LNCAP (cell line): Measurements from ENCODE around the gene PML.

Experiments used
- TF ChIP-seq, protein P1 (sequence below): fragments of 450-650 bp; IDR thresholded peaks from 2 replicates; pipeline ENCODE4 v1.5.1; 2017; ENCODE audit warnings: mild to moderate bottlenecking

Gene PML

DNA sequence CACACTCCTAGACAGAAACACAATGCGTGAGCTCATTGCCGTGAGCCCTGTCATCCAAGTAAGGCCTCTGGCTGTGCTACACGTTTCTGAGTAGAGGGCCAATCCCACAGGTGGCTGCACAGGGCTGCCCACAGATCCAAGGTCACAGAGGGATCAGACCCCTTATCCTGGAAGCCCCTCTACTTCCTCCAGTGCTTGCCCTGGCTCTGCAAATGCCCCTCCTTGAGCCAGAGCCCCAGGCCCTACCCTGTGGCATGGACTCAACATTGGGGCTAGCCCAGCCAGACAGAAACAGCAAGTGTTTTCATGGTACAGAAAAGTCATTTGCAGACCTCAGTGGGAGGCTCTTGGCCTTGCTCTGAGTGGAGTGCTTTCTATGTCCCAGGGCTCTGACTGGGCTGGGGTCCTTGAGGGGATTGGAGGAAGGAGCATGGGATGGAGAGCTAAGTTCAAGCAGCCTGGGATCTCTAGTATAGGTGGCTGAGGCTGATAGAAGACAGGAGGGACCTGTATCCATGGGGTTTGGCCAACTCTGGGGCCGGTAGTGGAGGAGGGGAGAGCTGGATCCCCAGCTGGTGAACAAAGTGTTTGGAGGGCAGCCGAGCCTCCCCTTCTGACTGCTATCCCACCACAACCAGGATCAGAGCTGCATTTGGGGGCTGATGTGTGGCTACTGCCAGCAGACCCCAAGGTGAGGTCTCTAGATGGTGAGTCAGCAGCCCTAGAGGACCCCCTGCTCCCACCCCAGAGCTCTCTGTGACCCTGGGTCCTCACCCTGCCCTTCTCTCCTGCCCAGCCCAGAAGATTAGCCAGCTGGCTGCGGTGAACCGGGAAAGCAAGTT lies 49.1 kb downstream of the PML start:
- TF ChIP-seq, protein P1, sequence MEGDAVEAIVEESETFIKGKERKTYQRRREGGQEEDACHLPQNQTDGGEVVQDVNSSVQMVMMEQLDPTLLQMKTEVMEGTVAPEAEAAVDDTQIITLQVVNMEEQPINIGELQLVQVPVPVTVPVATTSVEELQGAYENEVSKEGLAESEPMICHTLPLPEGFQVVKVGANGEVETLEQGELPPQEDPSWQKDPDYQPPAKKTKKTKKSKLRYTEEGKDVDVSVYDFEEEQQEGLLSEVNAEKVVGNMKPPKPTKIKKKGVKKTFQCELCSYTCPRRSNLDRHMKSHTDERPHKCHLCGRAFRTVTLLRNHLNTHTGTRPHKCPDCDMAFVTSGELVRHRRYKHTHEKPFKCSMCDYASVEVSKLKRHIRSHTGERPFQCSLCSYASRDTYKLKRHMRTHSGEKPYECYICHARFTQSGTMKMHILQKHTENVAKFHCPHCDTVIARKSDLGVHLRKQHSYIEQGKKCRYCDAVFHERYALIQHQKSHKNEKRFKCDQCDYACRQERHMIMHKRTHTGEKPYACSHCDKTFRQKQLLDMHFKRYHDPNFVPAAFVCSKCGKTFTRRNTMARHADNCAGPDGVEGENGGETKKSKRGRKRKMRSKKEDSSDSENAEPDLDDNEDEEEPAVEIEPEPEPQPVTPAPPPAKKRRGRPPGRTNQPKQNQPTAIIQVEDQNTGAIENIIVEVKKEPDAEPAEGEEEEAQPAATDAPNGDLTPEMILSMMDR: no peak

DNA sequence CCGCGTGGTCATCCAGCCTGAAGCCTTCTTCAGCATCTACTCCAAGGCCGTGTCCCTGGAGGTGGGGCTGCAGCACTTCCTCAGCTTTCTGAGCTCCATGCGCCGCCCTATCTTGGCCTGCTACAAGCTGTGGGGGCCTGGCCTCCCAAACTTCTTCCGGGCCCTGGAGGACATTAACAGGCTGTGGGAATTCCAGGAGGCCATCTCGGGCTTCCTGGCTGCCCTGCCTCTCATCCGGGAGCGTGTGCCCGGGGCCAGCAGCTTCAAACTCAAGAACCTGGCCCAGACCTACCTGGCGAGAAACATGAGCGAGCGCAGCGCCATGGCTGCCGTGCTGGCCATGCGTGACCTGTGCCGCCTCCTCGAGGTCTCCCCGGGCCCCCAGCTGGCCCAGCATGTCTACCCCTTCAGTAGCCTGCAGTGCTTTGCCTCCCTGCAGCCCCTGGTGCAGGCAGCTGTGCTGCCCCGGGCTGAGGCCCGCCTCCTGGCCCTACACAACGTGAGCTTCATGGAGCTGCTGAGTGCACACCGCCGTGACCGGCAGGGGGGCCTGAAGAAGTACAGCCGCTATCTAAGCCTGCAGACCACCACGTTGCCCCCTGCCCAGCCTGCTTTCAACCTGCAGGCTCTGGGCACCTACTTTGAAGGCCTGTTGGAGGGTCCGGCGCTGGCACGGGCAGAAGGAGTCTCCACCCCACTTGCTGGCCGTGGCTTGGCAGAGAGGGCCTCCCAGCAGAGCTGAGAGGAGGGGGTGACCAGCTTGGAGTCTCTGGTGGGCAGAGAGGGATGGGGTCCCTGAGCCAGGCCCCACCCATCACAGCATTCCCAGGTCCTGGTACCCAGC lies 50.0 kb downstream of the PML start:
- TF ChIP-seq, protein P1: no peak

DNA sequence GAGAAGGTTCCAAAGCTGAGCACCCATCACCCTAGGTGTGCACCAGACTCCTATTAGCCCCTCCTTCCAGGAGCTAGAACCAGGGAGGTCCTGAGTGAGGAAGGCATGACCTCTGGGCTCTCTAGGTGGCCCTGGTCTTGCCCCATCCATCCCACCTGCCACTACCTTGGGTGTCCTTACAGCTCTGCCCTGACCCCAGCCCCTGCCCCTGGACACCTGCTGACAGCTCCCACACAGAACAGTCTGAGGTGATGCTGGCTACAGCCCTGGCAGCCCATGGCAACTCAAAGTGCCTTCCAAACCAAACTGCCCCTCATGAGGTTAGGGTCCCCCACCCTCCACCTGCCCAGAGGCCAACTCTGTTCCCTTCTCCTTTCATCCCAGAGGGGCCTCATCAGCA lies 50.7 kb downstream of the PML start:
- TF ChIP-seq, protein P1: no peak

DNA sequence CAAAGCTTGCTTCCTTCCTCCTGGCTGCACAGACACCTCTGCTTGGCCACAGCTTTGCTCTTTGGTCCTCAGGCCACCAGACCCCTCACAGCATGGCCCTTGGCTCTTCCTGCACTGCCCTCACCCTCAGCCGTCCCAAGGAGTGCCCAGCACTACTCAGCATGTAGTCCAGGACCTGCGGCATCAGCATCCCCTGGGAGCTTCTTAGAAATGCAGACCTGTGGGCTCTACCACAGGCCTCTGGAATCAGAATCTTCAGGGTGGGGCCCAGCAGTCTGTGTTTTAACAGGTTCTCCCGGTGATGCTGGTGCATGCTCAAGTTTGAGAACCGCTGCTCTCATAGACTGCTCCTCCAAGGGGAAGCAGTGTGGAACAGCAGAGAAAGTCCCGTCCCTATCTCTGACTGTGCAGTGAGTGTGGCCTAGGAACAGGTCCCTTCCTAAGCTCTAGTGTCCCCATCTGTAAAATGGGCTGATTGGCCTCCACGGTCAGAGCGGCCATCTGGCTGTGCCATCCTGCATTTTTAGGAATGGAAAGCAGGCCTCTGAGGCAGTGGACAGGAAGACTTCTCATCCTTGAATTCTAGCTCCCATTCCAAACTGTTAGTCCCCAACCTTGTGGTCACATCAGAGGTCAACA lies 51.2 kb downstream of the PML start:
- TF ChIP-seq, protein P1: no peak

DNA sequence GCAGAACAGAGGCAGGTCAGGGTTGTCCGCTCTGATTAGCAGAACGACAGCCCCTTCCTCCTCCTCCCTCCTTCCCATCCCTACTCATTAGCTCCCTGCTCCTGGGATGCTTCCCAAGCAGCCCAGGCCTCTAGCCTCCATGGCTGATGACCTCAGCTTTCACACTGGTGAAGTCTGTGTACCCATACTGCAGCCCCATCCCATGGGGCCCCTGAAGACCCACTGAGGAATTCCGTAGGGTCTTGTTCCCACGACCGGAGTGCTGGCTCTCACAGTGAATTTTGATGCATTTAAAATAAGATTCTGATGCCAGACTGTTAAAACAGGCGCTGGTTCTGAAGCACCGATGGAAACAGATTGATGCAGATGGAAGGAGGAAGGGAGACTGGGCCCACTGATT lies 51.8 kb downstream of the PML start:
- TF ChIP-seq, protein P1: no peak

DNA sequence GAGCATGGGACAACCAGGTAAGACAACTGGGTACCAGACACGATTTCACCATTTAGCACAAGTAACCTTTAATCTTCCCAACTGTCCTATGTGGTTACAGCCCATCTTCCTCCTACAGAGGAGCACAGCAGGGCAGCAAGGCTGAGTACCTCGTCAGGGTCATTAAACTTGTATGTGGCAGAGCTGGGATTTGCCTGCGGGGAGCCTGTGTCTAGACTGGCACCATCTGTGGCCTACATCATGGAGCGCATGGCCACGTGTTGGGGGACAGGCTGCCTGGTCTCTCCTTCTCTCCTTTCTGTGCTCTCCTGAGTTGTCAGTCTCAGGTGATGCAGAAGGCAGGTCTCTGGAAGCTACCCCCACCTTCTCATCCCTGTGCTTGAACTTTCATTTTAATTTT lies 55.6 kb downstream of the PML start:
- TF ChIP-seq, protein P1: no peak

DNA sequence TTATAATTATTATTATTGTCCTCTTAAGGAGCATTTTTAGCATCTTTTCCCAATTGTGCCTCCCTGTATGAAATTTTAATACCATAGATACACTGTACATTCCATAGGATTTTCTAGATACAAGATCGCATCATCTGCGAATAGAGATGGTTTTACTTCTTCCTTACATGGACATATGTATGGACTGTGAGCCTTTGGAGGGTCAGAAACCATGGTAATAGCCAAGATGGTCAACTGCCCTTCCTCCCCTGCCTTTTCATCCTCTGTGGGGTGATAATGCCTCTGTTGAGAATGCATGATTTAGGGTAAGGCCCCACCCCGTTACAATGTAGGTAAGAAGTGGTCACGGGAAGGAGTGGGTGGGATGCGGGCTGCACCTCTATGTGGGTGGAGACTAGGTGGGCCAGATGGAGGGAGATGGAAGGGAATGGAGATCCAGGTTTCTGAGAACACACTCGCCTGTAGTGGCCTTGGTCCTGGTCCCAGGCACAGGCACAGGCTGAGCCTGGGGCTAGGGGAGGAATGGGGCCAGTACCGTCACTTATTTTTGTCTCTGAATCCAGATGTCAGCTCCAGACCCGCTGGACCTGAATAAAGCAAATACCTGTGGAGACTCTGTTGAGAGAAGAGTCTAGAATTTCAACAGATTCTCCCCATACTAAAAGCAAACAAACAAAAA lies 56.2 kb downstream of the PML start:
- TF ChIP-seq, protein P1: no peak
